Measurements from ENCODE around the gene LRRC61.

DNA sequence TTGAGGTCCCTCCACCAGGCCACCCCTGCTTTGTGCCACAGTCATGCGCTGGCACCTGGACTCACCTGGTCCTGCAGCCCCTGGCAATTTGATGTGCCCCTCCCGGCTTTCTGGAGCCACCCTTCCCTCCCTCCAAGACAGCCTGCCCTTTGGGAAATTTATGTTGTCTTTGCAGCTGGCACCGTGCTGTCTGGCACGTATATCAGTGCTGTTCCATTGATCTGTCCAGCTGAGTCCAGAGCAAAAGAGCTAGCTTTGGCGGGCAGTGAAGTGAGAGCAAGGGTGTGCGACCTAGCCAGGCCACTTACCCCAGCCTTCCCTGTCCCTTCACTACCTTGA is 12.6 kb downstream of the LRRC61 start:
- TF ChIP-seq POLR2A (IDR thresholded peaks at IDR 0.05) = no peak
- TF ChIP-seq, protein P1, sequence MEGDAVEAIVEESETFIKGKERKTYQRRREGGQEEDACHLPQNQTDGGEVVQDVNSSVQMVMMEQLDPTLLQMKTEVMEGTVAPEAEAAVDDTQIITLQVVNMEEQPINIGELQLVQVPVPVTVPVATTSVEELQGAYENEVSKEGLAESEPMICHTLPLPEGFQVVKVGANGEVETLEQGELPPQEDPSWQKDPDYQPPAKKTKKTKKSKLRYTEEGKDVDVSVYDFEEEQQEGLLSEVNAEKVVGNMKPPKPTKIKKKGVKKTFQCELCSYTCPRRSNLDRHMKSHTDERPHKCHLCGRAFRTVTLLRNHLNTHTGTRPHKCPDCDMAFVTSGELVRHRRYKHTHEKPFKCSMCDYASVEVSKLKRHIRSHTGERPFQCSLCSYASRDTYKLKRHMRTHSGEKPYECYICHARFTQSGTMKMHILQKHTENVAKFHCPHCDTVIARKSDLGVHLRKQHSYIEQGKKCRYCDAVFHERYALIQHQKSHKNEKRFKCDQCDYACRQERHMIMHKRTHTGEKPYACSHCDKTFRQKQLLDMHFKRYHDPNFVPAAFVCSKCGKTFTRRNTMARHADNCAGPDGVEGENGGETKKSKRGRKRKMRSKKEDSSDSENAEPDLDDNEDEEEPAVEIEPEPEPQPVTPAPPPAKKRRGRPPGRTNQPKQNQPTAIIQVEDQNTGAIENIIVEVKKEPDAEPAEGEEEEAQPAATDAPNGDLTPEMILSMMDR (IDR thresholded peaks at IDR 0.05) = no peak

Data from thyroid gland (tissue), 4 donors.